ENCODE data around the gene FAF1. TPM values are rescaled to one million over a fixed set of nuclear protein-coding genes. Genes with fewer than 3 reads are reported as not detected.
A peak's percentile ranks its signal among the peaks of the same experiment; 100 is the strongest.

The FAF1 gene
- total RNA-seq, 3 donors from 2014 or later = 59.8 to 64.2 (median 60.1) TPM

GRCh38 chr1:50983219-50983802 is 23.2 kb upstream of the FAF1 start:
- ATAC-seq (no peak), DNase-seq (no peak)
- peaks cover 11% of the 10 kb centered on the region for H3K4me1 Mint-ChIP-seq (ENCODE audit: low read depth)
- no peaks in the 10 kb centered on the region for H3K36me3 Mint-ChIP-seq (ENCODE audit: insufficient read depth)
- H3K9me3 Mint-ChIP-seq = no peaks in the 10 kb centered on the region
- H3K27me3 Mint-ChIP-seq (ENCODE audit: low read depth) = peaks cover 14% of the 10 kb centered on the region
- no peak overlapping the region for H3K4me3 Mint-ChIP-seq

- Mint-ChIP-seq H3K4me1 (ENCODE audit: low read depth) (peaks cover 12% of the 10 kb centered on the region), H3K36me3 (ENCODE audit: insufficient read depth) (no peaks in the 10 kb centered on the region), H3K27me3 (ENCODE audit: low read depth) (peaks cover 14% of the 10 kb centered on the region), H3K4me3 (no peak overlapping the region), H3K9me3 (no peaks in the 10 kb centered on the region)
- no peak for ATAC-seq
- DNase-seq = no peak
These were observed 22.5 kb upstream of the FAF1 start for GRCh38 chr1:50982611-50983010.

GRCh38 chr1:50981741-50982140 is 21.7 kb upstream of the FAF1 start:
- Mint-ChIP-seq H3K36me3 (ENCODE audit: insufficient read depth) (no peaks in the 10 kb centered on the region), H3K4me1 (ENCODE audit: low read depth) (peaks cover 15% of the 10 kb centered on the region), H3K9me3 (no peaks in the 10 kb centered on the region), H3K27me3 (ENCODE audit: low read depth) (peaks cover 15% of the 10 kb centered on the region), H3K4me3 (no peak overlapping the region)
- ATAC-seq (no peak), DNase-seq (no peak)

- no peak for ATAC-seq
- no peaks in the 10 kb centered on the region for H3K9me3 Mint-ChIP-seq
- peaks cover 22% of the 10 kb centered on the region for H3K27me3 Mint-ChIP-seq (ENCODE audit: low read depth)
- H3K36me3 Mint-ChIP-seq (ENCODE audit: insufficient read depth) = no peaks in the 10 kb centered on the region
- DNase-seq = no peak
- peaks cover 23% of the 10 kb centered on the region for H3K4me1 Mint-ChIP-seq (ENCODE audit: low read depth)
- no peak overlapping the region for H3K4me3 Mint-ChIP-seq
These were observed 20.4 kb upstream of the FAF1 start for GRCh38 chr1:50980505-50980904.

GRCh38 chr1:50979937-50980336 is 19.9 kb upstream of the FAF1 start:
- H3K36me3 Mint-ChIP-seq (ENCODE audit: insufficient read depth) = no peaks in the 10 kb centered on the region
- DNase-seq = no peak
- H3K4me3 Mint-ChIP-seq = no peak overlapping the region
- no peaks in the 10 kb centered on the region for H3K9me3 Mint-ChIP-seq
- H3K27me3 Mint-ChIP-seq (ENCODE audit: low read depth) = peaks cover 22% of the 10 kb centered on the region
- peaks cover 23% of the 10 kb centered on the region for H3K4me1 Mint-ChIP-seq (ENCODE audit: low read depth)
- no peak for ATAC-seq

GRCh38 chr1:50978852-50979781 is 19.1 kb upstream of the FAF1 start:
- peaks cover 28% of the 10 kb centered on the region for H3K27me3 Mint-ChIP-seq (ENCODE audit: low read depth)
- no peaks in the 10 kb centered on the region for H3K9me3 Mint-ChIP-seq
- no peak for DNase-seq
- no peak for ATAC-seq
- H3K36me3 Mint-ChIP-seq (ENCODE audit: insufficient read depth) = no peaks in the 10 kb centered on the region
- H3K4me1 Mint-ChIP-seq (ENCODE audit: low read depth) = peaks cover 21% of the 10 kb centered on the region
- H3K4me3 Mint-ChIP-seq = peak overlapping the region; percentile 81

- Mint-ChIP-seq H3K36me3 (ENCODE audit: insufficient read depth) (no peaks in the 10 kb centered on the region), H3K4me3 (peak overlapping the region; percentile 81), H3K9me3 (no peaks in the 10 kb centered on the region), H3K4me1 (ENCODE audit: low read depth) (peaks cover 21% of the 10 kb centered on the region), H3K27me3 (ENCODE audit: low read depth) (peaks cover 33% of the 10 kb centered on the region)
- peak; percentile 22 for DNase-seq
- peak; percentile 52 to 57 for ATAC-seq
These were observed 18.2 kb upstream of the FAF1 start for GRCh38 chr1:50978144-50978851.

- Mint-ChIP-seq H3K4me1 (ENCODE audit: low read depth) (peaks cover 21% of the 10 kb centered on the region), H3K36me3 (ENCODE audit: insufficient read depth) (no peaks in the 10 kb centered on the region), H3K9me3 (no peaks in the 10 kb centered on the region), H3K27me3 (ENCODE audit: low read depth) (peaks cover 33% of the 10 kb centered on the region), H3K4me3 (peak overlapping the region; percentile 81)
- DNase-seq (no peak), ATAC-seq (peak; percentile 52 to 62)
These were observed 17.6 kb upstream of the FAF1 start for GRCh38 chr1:50977575-50978143.

- DNase-seq (no peak), ATAC-seq (peak; percentile 56 to 58)
- Mint-ChIP-seq H3K4me1 (ENCODE audit: low read depth) (peaks cover 22% of the 10 kb centered on the region), H3K27me3 (ENCODE audit: low read depth) (peaks cover 33% of the 10 kb centered on the region), H3K9me3 (no peaks in the 10 kb centered on the region), H3K36me3 (ENCODE audit: insufficient read depth) (no peaks in the 10 kb centered on the region), H3K4me3 (peak overlapping the region; percentile 81)
These were observed 17.0 kb upstream of the FAF1 start for GRCh38 chr1:50976890-50977574.

- peak overlapping the region; percentile 81 for H3K4me3 Mint-ChIP-seq
- peaks cover 33% of the 10 kb centered on the region for H3K27me3 Mint-ChIP-seq (ENCODE audit: low read depth)
- H3K9me3 Mint-ChIP-seq = no peaks in the 10 kb centered on the region
- H3K4me1 Mint-ChIP-seq (ENCODE audit: low read depth) = peaks cover 24% of the 10 kb centered on the region
- DNase-seq (no peak), ATAC-seq (peak in 1 of 2 donors; percentile 26)
- no peaks in the 10 kb centered on the region for H3K36me3 Mint-ChIP-seq (ENCODE audit: insufficient read depth)
These were observed 16.2 kb upstream of the FAF1 start for GRCh38 chr1:50976111-50976889.

- DNase-seq (no peak), ATAC-seq (no peak)
- no peaks in the 10 kb centered on the region for H3K36me3 Mint-ChIP-seq (ENCODE audit: insufficient read depth)
- peaks cover 33% of the 10 kb centered on the region for H3K27me3 Mint-ChIP-seq (ENCODE audit: low read depth)
- H3K4me3 Mint-ChIP-seq = no peak overlapping the region
- H3K4me1 Mint-ChIP-seq (ENCODE audit: low read depth) = peaks cover 30% of the 10 kb centered on the region
- H3K9me3 Mint-ChIP-seq = no peaks in the 10 kb centered on the region
These were observed 15.4 kb upstream of the FAF1 start for GRCh38 chr1:50975436-50975835.

- Mint-ChIP-seq H3K4me1 (ENCODE audit: low read depth) (peaks cover 37% of the 10 kb centered on the region), H3K9me3 (no peaks in the 10 kb centered on the region), H3K36me3 (ENCODE audit: insufficient read depth) (no peaks in the 10 kb centered on the region), H3K27me3 (ENCODE audit: low read depth) (peaks cover 31% of the 10 kb centered on the region), H3K4me3 (no peak overlapping the region)
- ATAC-seq (no peak), DNase-seq (no peak)
These were observed 14.5 kb upstream of the FAF1 start for GRCh38 chr1:50974618-50974935.

GRCh38 chr1:50973875-50974617 is 14.0 kb upstream of the FAF1 start:
- peaks cover 27% of the 10 kb centered on the region for H3K27me3 Mint-ChIP-seq (ENCODE audit: low read depth)
- H3K4me3 Mint-ChIP-seq = no peak overlapping the region
- DNase-seq (no peak), ATAC-seq (no peak)
- H3K9me3 Mint-ChIP-seq = no peaks in the 10 kb centered on the region
- no peaks in the 10 kb centered on the region for H3K36me3 Mint-ChIP-seq (ENCODE audit: insufficient read depth)
- peaks cover 35% of the 10 kb centered on the region for H3K4me1 Mint-ChIP-seq (ENCODE audit: low read depth)
